ENCODE measurements around the gene SLC39A9. TPM values are rescaled to one million over a fixed set of nuclear protein-coding genes. Genes with fewer than 3 reads are reported as not detected.

SLC39A9 gene
- polyA plus RNA-seq, 2 donors = 18.1 to 19.4 TPM

GRCh38 chr14:69366069-69366468 is 32.4 kb upstream of the SLC39A9 start:
- H3K27me3 ChIP-seq (ENCODE audit: control insufficient read depth in 1 of 2, insufficient read depth in 2 of 2, low read length in 2 of 2) = no peaks in the 10 kb centered on the region
- H3K9me3 ChIP-seq (ENCODE audit: control insufficient read depth in 2 of 2, insufficient read depth in 1 of 2, low read depth in 1 of 2, low read length in 1 of 2) = no peaks in the 10 kb centered on the region
- WGBS, 2 donors = 51 to 58% methylated on average over 3 of the region's 3 CpGs
- no peaks in the 10 kb centered on the region for H3K4me1 ChIP-seq (ENCODE audit: control insufficient read depth in 2 of 2, insufficient read depth in 2 of 2, low read length in 1 of 2)
- H3K36me3 ChIP-seq (ENCODE audit: control insufficient read depth in 2 of 2, insufficient read depth in 2 of 2, low read length in 1 of 2) = no peaks in the 10 kb centered on the region
- no peak overlapping the region for H3K4me3 ChIP-seq (ENCODE audit: low read depth in 1 of 2, low read length in 2 of 2)
- no peak overlapping the region for H3K27ac ChIP-seq (ENCODE audit: low read depth in 2 of 2, low read length in 1 of 2)

GRCh38 chr14:69366761-69367160 is 31.7 kb upstream of the SLC39A9 start:
- H3K4me3 ChIP-seq (ENCODE audit: low read depth in 1 of 2, low read length in 2 of 2) = no peak overlapping the region
- no peaks in the 10 kb centered on the region for H3K27me3 ChIP-seq (ENCODE audit: control insufficient read depth in 1 of 2, insufficient read depth in 2 of 2, low read length in 2 of 2)
- no peaks in the 10 kb centered on the region for H3K36me3 ChIP-seq (ENCODE audit: control insufficient read depth in 2 of 2, insufficient read depth in 2 of 2, low read length in 1 of 2)
- H3K9me3 ChIP-seq (ENCODE audit: control insufficient read depth in 2 of 2, insufficient read depth in 1 of 2, low read depth in 1 of 2, low read length in 1 of 2) = no peaks in the 10 kb centered on the region
- WGBS, 2 donors = 97 to 98% methylated on average over 4 of the region's 4 CpGs
- no peak overlapping the region for H3K27ac ChIP-seq (ENCODE audit: low read depth in 2 of 2, low read length in 1 of 2)
- H3K4me1 ChIP-seq (ENCODE audit: control insufficient read depth in 2 of 2, insufficient read depth in 2 of 2, low read length in 1 of 2) = no peaks in the 10 kb centered on the region

GRCh38 chr14:69368381-69368780 is 30.1 kb upstream of the SLC39A9 start:
- Histone ChIP-seq H3K4me3 (ENCODE audit: low read depth in 1 of 2, low read length in 2 of 2) (no peak overlapping the region), H3K27me3 (ENCODE audit: control insufficient read depth in 1 of 2, insufficient read depth in 2 of 2, low read length in 2 of 2) (no peaks in the 10 kb centered on the region), H3K27ac (ENCODE audit: low read depth in 2 of 2, low read length in 1 of 2) (no peak overlapping the region), H3K9me3 (ENCODE audit: control insufficient read depth in 2 of 2, insufficient read depth in 1 of 2, low read depth in 1 of 2, low read length in 1 of 2) (no peaks in the 10 kb centered on the region), H3K4me1 (ENCODE audit: control insufficient read depth in 2 of 2, insufficient read depth in 2 of 2, low read length in 1 of 2) (no peaks in the 10 kb centered on the region), H3K36me3 (ENCODE audit: control insufficient read depth in 2 of 2, insufficient read depth in 2 of 2, low read length in 1 of 2) (no peaks in the 10 kb centered on the region)
- 79 to 81% methylated on average over 1 of the region's 1 CpG for WGBS, 2 donors

GRCh38 chr14:69370061-69370460 is 28.4 kb upstream of the SLC39A9 start:
- Histone ChIP-seq H3K27ac (ENCODE audit: low read depth in 2 of 2, low read length in 1 of 2) (no peak overlapping the region), H3K4me3 (ENCODE audit: low read depth in 1 of 2, low read length in 2 of 2) (no peak overlapping the region), H3K36me3 (ENCODE audit: control insufficient read depth in 2 of 2, insufficient read depth in 2 of 2, low read length in 1 of 2) (no peaks in the 10 kb centered on the region), H3K4me1 (ENCODE audit: control insufficient read depth in 2 of 2, insufficient read depth in 2 of 2, low read length in 1 of 2) (no peaks in the 10 kb centered on the region), H3K9me3 (ENCODE audit: control insufficient read depth in 2 of 2, insufficient read depth in 1 of 2, low read depth in 1 of 2, low read length in 1 of 2) (no peaks in the 10 kb centered on the region), H3K27me3 (ENCODE audit: control insufficient read depth in 1 of 2, insufficient read depth in 2 of 2, low read length in 2 of 2) (no peaks in the 10 kb centered on the region)
- WGBS, 2 donors = 61 to 70% methylated on average over 5 of the region's 5 CpGs

GRCh38 chr14:69372146-69372545 is 26.3 kb upstream of the SLC39A9 start:
- Histone ChIP-seq H3K36me3 (ENCODE audit: control insufficient read depth in 2 of 2, insufficient read depth in 2 of 2, low read length in 1 of 2) (no peaks in the 10 kb centered on the region), H3K27ac (ENCODE audit: low read depth in 2 of 2, low read length in 1 of 2) (no peak overlapping the region), H3K4me1 (ENCODE audit: control insufficient read depth in 2 of 2, insufficient read depth in 2 of 2, low read length in 1 of 2) (no peaks in the 10 kb centered on the region), H3K9me3 (ENCODE audit: control insufficient read depth in 2 of 2, insufficient read depth in 1 of 2, low read depth in 1 of 2, low read length in 1 of 2) (no peaks in the 10 kb centered on the region), H3K4me3 (ENCODE audit: low read depth in 1 of 2, low read length in 2 of 2) (no peak overlapping the region), H3K27me3 (ENCODE audit: control insufficient read depth in 1 of 2, insufficient read depth in 2 of 2, low read length in 2 of 2) (no peaks in the 10 kb centered on the region)
- 85 to 94% methylated on average over 3 of the region's 3 CpGs for WGBS, 2 donors

- H3K27me3 ChIP-seq (ENCODE audit: control insufficient read depth in 1 of 2, insufficient read depth in 2 of 2, low read length in 2 of 2) = no peaks in the 10 kb centered on the region
- 44 to 79% methylated on average over 1 of the region's 1 CpG for WGBS, 2 donors
- H3K4me1 ChIP-seq (ENCODE audit: control insufficient read depth in 2 of 2, insufficient read depth in 2 of 2, low read length in 1 of 2) = no peaks in the 10 kb centered on the region
- H3K9me3 ChIP-seq (ENCODE audit: control insufficient read depth in 2 of 2, insufficient read depth in 1 of 2, low read depth in 1 of 2, low read length in 1 of 2) = no peaks in the 10 kb centered on the region
- no peaks in the 10 kb centered on the region for H3K36me3 ChIP-seq (ENCODE audit: control insufficient read depth in 2 of 2, insufficient read depth in 2 of 2, low read length in 1 of 2)
- H3K4me3 ChIP-seq (ENCODE audit: low read depth in 1 of 2, low read length in 2 of 2) = no peak overlapping the region
- H3K27ac ChIP-seq (ENCODE audit: low read depth in 2 of 2, low read length in 1 of 2) = no peak overlapping the region
Observed at GRCh38 chr14:69373104-69373503, 25.4 kb upstream of the SLC39A9 start.

GRCh38 chr14:69374235-69374634 is 24.3 kb upstream of the SLC39A9 start:
- Histone ChIP-seq H3K36me3 (ENCODE audit: control insufficient read depth in 2 of 2, insufficient read depth in 2 of 2, low read length in 1 of 2) (no peaks in the 10 kb centered on the region), H3K27ac (ENCODE audit: low read depth in 2 of 2, low read length in 1 of 2) (no peak overlapping the region), H3K9me3 (ENCODE audit: control insufficient read depth in 2 of 2, insufficient read depth in 1 of 2, low read depth in 1 of 2, low read length in 1 of 2) (no peaks in the 10 kb centered on the region), H3K4me1 (ENCODE audit: control insufficient read depth in 2 of 2, insufficient read depth in 2 of 2, low read length in 1 of 2) (no peaks in the 10 kb centered on the region), H3K27me3 (ENCODE audit: control insufficient read depth in 1 of 2, insufficient read depth in 2 of 2, low read length in 2 of 2) (no peaks in the 10 kb centered on the region), H3K4me3 (ENCODE audit: low read depth in 1 of 2, low read length in 2 of 2) (no peak overlapping the region)

GRCh38 chr14:69375182-69375581 is 23.3 kb upstream of the SLC39A9 start:
- H3K4me3 ChIP-seq (ENCODE audit: low read depth in 1 of 2, low read length in 2 of 2) = no peak overlapping the region
- H3K27me3 ChIP-seq (ENCODE audit: control insufficient read depth in 1 of 2, insufficient read depth in 2 of 2, low read length in 2 of 2) = no peaks in the 10 kb centered on the region
- no peaks in the 10 kb centered on the region for H3K36me3 ChIP-seq (ENCODE audit: control insufficient read depth in 2 of 2, insufficient read depth in 2 of 2, low read length in 1 of 2)
- no peaks in the 10 kb centered on the region for H3K4me1 ChIP-seq (ENCODE audit: control insufficient read depth in 2 of 2, insufficient read depth in 2 of 2, low read length in 1 of 2)
- no peaks in the 10 kb centered on the region for H3K9me3 ChIP-seq (ENCODE audit: control insufficient read depth in 2 of 2, insufficient read depth in 1 of 2, low read depth in 1 of 2, low read length in 1 of 2)
- 97 to 98% methylated on average over 3 of the region's 3 CpGs for WGBS, 2 donors
- H3K27ac ChIP-seq (ENCODE audit: low read depth in 2 of 2, low read length in 1 of 2) = no peak overlapping the region

GRCh38 chr14:69375722-69376121 is 22.8 kb upstream of the SLC39A9 start:
- Histone ChIP-seq H3K4me1 (ENCODE audit: control insufficient read depth in 2 of 2, insufficient read depth in 2 of 2, low read length in 1 of 2) (no peaks in the 10 kb centered on the region), H3K36me3 (ENCODE audit: control insufficient read depth in 2 of 2, insufficient read depth in 2 of 2, low read length in 1 of 2) (no peaks in the 10 kb centered on the region), H3K4me3 (ENCODE audit: low read depth in 1 of 2, low read length in 2 of 2) (no peak overlapping the region), H3K9me3 (ENCODE audit: control insufficient read depth in 2 of 2, insufficient read depth in 1 of 2, low read depth in 1 of 2, low read length in 1 of 2) (no peaks in the 10 kb centered on the region), H3K27ac (ENCODE audit: low read depth in 2 of 2, low read length in 1 of 2) (no peak overlapping the region), H3K27me3 (ENCODE audit: control insufficient read depth in 1 of 2, insufficient read depth in 2 of 2, low read length in 2 of 2) (no peaks in the 10 kb centered on the region)
- 98% methylated on average over 5 of the region's 5 CpGs for WGBS, 2 donors

GRCh38 chr14:69376439-69376838 is 22.1 kb upstream of the SLC39A9 start:
- Histone ChIP-seq H3K9me3 (ENCODE audit: control insufficient read depth in 2 of 2, insufficient read depth in 1 of 2, low read depth in 1 of 2, low read length in 1 of 2) (no peaks in the 10 kb centered on the region), H3K4me3 (ENCODE audit: low read depth in 1 of 2, low read length in 2 of 2) (no peak overlapping the region), H3K27me3 (ENCODE audit: control insufficient read depth in 1 of 2, insufficient read depth in 2 of 2, low read length in 2 of 2) (no peaks in the 10 kb centered on the region), H3K36me3 (ENCODE audit: control insufficient read depth in 2 of 2, insufficient read depth in 2 of 2, low read length in 1 of 2) (peaks cover 0 to 2% of the 10 kb centered on the region in 2 donors), H3K27ac (ENCODE audit: low read depth in 2 of 2, low read length in 1 of 2) (no peak overlapping the region), H3K4me1 (ENCODE audit: control insufficient read depth in 2 of 2, insufficient read depth in 2 of 2, low read length in 1 of 2) (no peaks in the 10 kb centered on the region)

All from esophagus (tissue), 2 donors.